Airway epithelial cell (primary cell): ENCODE measurements around the gene HEPH. TPM values are rescaled to one million over a fixed set of nuclear protein-coding genes. Genes with fewer than 3 reads are reported as not detected.

Source experiments
- total RNA-seq: library from RNA; depleted of rRNA; stranded (reverse); fragments of >200 nt; gene quantifications from 2 replicates; pipeline ENCODE4 v1.2.3, GENCODE V29; 2015

The HEPH gene
- 0.28 and 0.35 TPM in 2 replicates for total RNA-seq

GRCh38 chrX:66163849-66164411, at the start of gene HEPH:
Gene HEPH, plus strand, starts transcription at chrX:66164247. Its CDS starts 6,324 bp downstream, at chrX:66170571.

Other genes with a start within 250 kb of the HEPH start
- gene VSIG4, start 124.2 kb upstream of the HEPH start, total RNA-seq, result not detected in 2 replicates